GM10266 (cell line): ENCODE measurements around the gene LY6G5C.

Experiments
- DNase-seq: peaks from one replicate; pipeline ENCODE4 v3.0.0; 2012; ENCODE audit errors: extremely low spot score
- CTCF ChIP-seq: IDR thresholded peaks from 2 replicates; pipeline ENCODE4 v1.5.1; 2012; ENCODE audit warnings: mild to moderate bottlenecking, low read depth; ENCODE audit not compliant: control insufficient read depth, insufficient read depth; ENCODE audit errors: missing control alignments

The LY6G5C gene

GRCh38 chr6:31692886-31693285 is 12.0 kb upstream of the LY6G5C start:
- TF ChIP-seq CTCF, result no peak
- no peak for DNase-seq

GRCh38 chr6:31692353-31692752 is 11.5 kb upstream of the LY6G5C start:
- no peak for TF ChIP-seq CTCF
- no peak for DNase-seq

DNA sequence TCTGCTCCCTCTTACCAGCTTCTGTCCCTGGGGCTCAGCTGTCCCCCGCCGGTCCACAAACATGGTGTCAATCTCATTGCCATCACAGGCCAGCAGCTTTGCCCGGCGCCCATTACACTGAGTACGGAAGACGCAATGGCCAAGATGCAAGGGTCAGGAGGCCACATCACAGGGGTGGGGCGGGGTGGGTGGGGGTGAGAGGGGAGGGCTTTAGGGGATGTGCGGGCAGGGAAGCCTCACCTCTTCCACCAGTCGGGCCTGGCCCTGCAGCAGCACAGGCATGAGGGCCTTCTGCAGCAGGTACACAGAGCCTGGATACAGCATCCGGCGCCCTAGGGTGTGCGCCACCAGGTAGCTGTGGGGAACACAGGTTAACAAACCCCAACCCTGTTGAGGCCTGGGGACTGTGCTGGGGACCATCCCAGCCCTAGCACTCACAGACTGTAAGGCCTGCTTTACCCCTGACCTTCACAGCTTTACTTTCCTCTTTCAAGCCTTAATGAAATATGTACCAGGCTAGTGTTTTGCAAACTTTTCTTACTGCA is 10.8 kb upstream of the LY6G5C start:
- no peak for TF ChIP-seq CTCF
- no peak for DNase-seq

- no peak for DNase-seq
- TF ChIP-seq CTCF, result no peak
Observed at GRCh38 chr6:31691078-31691463, 10.2 kb upstream of the LY6G5C start.

DNA sequence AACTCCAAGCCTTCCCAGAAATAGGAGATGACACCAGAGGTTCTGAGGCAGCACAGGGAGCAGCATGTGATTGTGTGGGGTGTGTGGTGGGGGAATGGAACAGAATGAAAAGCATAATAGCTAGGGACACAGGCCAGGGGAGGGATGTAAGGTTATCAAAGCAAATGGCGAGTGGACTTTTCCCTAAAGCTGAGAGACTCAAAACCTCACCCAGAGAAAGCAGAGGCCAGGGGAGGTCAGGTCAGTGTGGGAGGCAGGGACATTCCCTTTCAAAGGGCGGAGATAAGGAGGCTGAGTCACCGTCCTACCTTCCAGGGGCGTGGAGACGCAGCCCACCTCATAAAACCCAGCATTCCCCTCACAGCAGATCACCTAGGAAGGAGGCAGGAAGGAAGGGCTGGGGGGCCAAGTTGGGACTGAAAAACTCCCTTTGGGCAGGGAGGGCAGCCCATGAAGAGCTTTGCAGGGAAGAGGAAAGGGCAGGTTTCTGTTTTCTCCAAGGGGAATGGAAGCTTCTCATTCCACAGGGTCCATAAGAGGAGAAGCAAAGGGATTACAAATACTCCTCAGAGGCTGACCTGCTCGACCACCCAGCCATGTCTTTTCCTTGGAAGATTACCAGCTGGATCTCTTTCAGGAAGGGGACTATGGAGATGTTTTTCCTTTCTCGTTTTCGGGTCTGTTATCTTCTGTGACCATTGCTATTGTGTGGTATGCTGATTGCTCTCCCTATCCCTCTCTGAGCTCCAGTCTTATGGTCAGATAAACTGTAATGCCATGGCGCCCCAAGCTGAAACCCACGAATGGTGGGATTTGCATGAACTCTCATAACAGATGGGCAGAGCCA is 9.6 kb upstream of the LY6G5C start:
- no peak for DNase-seq
- TF ChIP-seq CTCF, result no peak

GRCh38 chr6:31689249-31690110 is 8.6 kb upstream of the LY6G5C start:
- DNase-seq, result no peak
- peak; percentile 42 for TF ChIP-seq CTCF
